GM12878 (cell line): Measurements from ENCODE around the gene ETNK2.
A peak's percentile ranks its signal among the peaks of the same experiment; 100 is the strongest.

Source experiments
- EGR1 ChIP-seq, 2 experiments: IDR thresholded peaks; 1 replicate in 1 of 2; 2 replicates in 1 of 2; pipeline ENCODE4 v1.6.1; 2011 to 2012; ENCODE audit warnings: low read depth in 2 of 2, low read length in 2 of 2, borderline replicate concordance in 1 of 2, mild to moderate bottlenecking in 1 of 2, moderate library complexity in 1 of 2
- EZH2 ChIP-seq: IDR thresholded peaks from 2 replicates; pipeline ENCODE4 v1.6.1; 2012; ENCODE audit warnings: low read depth, mild to moderate bottlenecking, control low read depth, inconsistent platforms, low read length, borderline replicate concordance; ENCODE audit not compliant: control insufficient read depth
- POLR2A ChIP-seq: IDR thresholded peaks from 2 replicates; pipeline ENCODE4 v1.6.1; 2011; ENCODE audit warnings: low read depth, mild to moderate bottlenecking, low read length
- POLR2AphosphoS5 ChIP-seq: IDR thresholded peaks from 2 replicates; pipeline ENCODE4 v1.6.1; 2011; ENCODE audit warnings: mild to moderate bottlenecking, low read length, inconsistent platforms
- RAD51 ChIP-seq: fragments of 450-650 bp; IDR thresholded peaks from 2 replicates; pipeline ENCODE4 v1.6.1; 2016; ENCODE audit warnings: moderate library complexity, mild to moderate bottlenecking, inconsistent platforms
- SIN3A ChIP-seq: IDR thresholded peaks from 2 replicates; pipeline ENCODE4 v1.6.1; 2012; ENCODE audit warnings: low read depth, low read length, improper control_type of control experiment
- TAF1 ChIP-seq: IDR thresholded peaks from 2 replicates; pipeline ENCODE4 v1.6.1; 2011; ENCODE audit warnings: mild to moderate bottlenecking, low read depth, low read length, borderline replicate concordance
- TF ChIP-seq, protein P1 (sequence below), 3 experiments: IDR thresholded peaks in 2 of 3; conservative IDR thresholded peaks in 1 of 3; 2 replicates each; pipeline ENCODE4 v1.5.1; 2011; ENCODE audit warnings: low read depth in 3 of 3, low read length in 3 of 3, mild to moderate bottlenecking in 3 of 3, control low read depth in 2 of 3, moderate library complexity in 2 of 3, inconsistent platforms in 1 of 3, mixed read lengths in 1 of 3; ENCODE audit not compliant: control insufficient read depth in 2 of 3, insufficient read depth in 1 of 3; ENCODE audit errors: extremely low read depth in 1 of 3

- TF ChIP-seq, protein P1, sequence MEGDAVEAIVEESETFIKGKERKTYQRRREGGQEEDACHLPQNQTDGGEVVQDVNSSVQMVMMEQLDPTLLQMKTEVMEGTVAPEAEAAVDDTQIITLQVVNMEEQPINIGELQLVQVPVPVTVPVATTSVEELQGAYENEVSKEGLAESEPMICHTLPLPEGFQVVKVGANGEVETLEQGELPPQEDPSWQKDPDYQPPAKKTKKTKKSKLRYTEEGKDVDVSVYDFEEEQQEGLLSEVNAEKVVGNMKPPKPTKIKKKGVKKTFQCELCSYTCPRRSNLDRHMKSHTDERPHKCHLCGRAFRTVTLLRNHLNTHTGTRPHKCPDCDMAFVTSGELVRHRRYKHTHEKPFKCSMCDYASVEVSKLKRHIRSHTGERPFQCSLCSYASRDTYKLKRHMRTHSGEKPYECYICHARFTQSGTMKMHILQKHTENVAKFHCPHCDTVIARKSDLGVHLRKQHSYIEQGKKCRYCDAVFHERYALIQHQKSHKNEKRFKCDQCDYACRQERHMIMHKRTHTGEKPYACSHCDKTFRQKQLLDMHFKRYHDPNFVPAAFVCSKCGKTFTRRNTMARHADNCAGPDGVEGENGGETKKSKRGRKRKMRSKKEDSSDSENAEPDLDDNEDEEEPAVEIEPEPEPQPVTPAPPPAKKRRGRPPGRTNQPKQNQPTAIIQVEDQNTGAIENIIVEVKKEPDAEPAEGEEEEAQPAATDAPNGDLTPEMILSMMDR (IDR thresholded peaks at IDR 0.05 in 2 of 3, conservative IDR thresholded peaks at IDR 0.05 in 1 of 3; ENCODE audit: control insufficient read depth in 2 of 3, extremely low read depth in 1 of 3, insufficient read depth in 1 of 3, low read depth in 3 of 3, low read length in 3 of 3), result peak; percentile 66 to 90 (median 82)
- no peak for TF ChIP-seq TAF1
- TF ChIP-seq POLR2A, result no peak
- TF ChIP-seq SIN3A, result no peak
- TF ChIP-seq EGR1 (IDR thresholded peaks at IDR 0.05; ENCODE audit: borderline replicate concordance in 1 of 2, low read depth in 2 of 2, low read length in 2 of 2), result no peak
- no peak for TF ChIP-seq POLR2AphosphoS5
- no peak for TF ChIP-seq EZH2
- no peak for TF ChIP-seq RAD51
Measured at GRCh38 chr1:204128964-204129896, 22.6 kb downstream of the ETNK2 start.
